Activated naive CD4-positive, alpha-beta T cell treated with anti-CD3 and anti-CD28 coated beads, Interleukin-2, amount 50 U/mL, for 72 hours (primary cell): ENCODE measurements around the gene CYFIP1. TPM values are rescaled to one million over a fixed set of nuclear protein-coding genes. Genes with fewer than 3 reads are reported as not detected.

Source experiments
- ATAC-seq, 2 donors: fragments of 150-1000 bp; cut with Tn5 transposase; 2 replicates each; pipeline ENCODE4 v1.10.0; 2021; ENCODE audit warnings: mild to moderate bottlenecking in 2 of 2, moderate library complexity in 2 of 2
- DNase-seq, 2 donors: peaks; one replicate each; pipeline ENCODE4 v3.0.0; 2021 to 2022; ENCODE audit warnings: low spot score in 2 of 2
- H3K27ac Mint-ChIP-seq, 2 donors: one replicate each; pipeline ENCODE4 v1.8.0; 2022; ENCODE audit warnings: mild to moderate bottlenecking in 2 of 2, mixed read lengths in 2 of 2
- H3K36me3 Mint-ChIP-seq, 2 donors: one replicate each; pipeline ENCODE4 v1.8.0; 2022; ENCODE audit warnings: mixed read lengths in 2 of 2
- H3K9me3 Mint-ChIP-seq, 2 donors: one replicate each; pipeline ENCODE4 v1.8.0; 2022; ENCODE audit warnings: mixed read lengths in 2 of 2
- total RNA-seq, 2 donors: library from RNA; stranded (reverse); gene quantifications; one replicate each; pipeline ENCODE4 v1.2.3, GENCODE V29; 2022

CYFIP1 gene
- total RNA-seq, 2 donors from 2014 or later, result 19.2 to 40.6 TPM

DNA sequence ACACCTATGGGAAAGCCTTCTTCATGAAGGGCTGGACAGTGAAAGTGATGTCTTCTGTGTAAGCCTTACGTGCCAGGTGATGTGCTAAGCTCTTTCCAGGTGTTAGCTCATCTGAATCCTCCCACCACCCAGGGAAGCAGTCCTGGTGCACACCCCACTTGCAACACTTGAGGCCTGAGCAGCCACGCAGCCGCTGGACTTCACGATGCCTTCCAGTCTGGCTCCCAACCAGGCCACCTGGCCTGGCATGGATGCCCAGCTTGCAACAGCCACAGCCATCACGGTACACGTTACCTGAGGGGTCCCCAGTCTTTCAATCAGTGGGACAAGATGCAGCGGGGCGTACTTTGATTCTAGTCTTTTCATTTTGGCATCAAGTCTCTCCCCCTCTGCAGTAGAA, 105.9 kb downstream of the CYFIP1 start:
- H3K27ac Mint-ChIP-seq, result no peak overlapping the region
- no peaks in the 10 kb centered on the region for H3K9me3 Mint-ChIP-seq
- DNase-seq (no peak), ATAC-seq (no peak)
- peaks cover 2 to 16% of the 10 kb centered on the region in 2 donors for H3K36me3 Mint-ChIP-seq

GRCh38 chr15:22873841-22874240, 106.3 kb downstream of the CYFIP1 start:
- peaks cover 6 to 18% of the 10 kb centered on the region in 2 donors for H3K36me3 Mint-ChIP-seq
- H3K9me3 Mint-ChIP-seq, result no peaks in the 10 kb centered on the region
- DNase-seq, result no peak
- peak overlapping the region in 1 of 2 donors; percentile 22 for H3K27ac Mint-ChIP-seq
- ATAC-seq, result no peak

- no peak for DNase-seq
- ATAC-seq, result no peak
- Mint-ChIP-seq H3K36me3 (peaks cover 9 to 15% of the 10 kb centered on the region in 2 donors), H3K27ac (peak overlapping the region; percentile 19 to 22), H3K9me3 (no peaks in the 10 kb centered on the region)
These were observed 107.0 kb downstream of the CYFIP1 start for GRCh38 chr15:22872936-22873701.

- ATAC-seq (no peak), DNase-seq (no peak)
- H3K27ac Mint-ChIP-seq, result no peak overlapping the region
- H3K9me3 Mint-ChIP-seq, result no peaks in the 10 kb centered on the region
- peaks cover 4 to 9% of the 10 kb centered on the region in 2 donors for H3K36me3 Mint-ChIP-seq
These were observed 108.6 kb downstream of the CYFIP1 start for GRCh38 chr15:22871481-22872086.

- Mint-ChIP-seq H3K36me3 (peaks cover 4 to 14% of the 10 kb centered on the region in 2 donors), H3K27ac (no peak overlapping the region), H3K9me3 (no peaks in the 10 kb centered on the region)
- DNase-seq (no peak), ATAC-seq (no peak)
These were observed 109.3 kb downstream of the CYFIP1 start for GRCh38 chr15:22870865-22871264.

GRCh38 chr15:22869856-22870255, 110.3 kb downstream of the CYFIP1 start:
- Mint-ChIP-seq H3K36me3 (peaks cover 4 to 20% of the 10 kb centered on the region in 2 donors), H3K27ac (no peak overlapping the region), H3K9me3 (no peaks in the 10 kb centered on the region)
- DNase-seq (no peak), ATAC-seq (no peak)

DNA sequence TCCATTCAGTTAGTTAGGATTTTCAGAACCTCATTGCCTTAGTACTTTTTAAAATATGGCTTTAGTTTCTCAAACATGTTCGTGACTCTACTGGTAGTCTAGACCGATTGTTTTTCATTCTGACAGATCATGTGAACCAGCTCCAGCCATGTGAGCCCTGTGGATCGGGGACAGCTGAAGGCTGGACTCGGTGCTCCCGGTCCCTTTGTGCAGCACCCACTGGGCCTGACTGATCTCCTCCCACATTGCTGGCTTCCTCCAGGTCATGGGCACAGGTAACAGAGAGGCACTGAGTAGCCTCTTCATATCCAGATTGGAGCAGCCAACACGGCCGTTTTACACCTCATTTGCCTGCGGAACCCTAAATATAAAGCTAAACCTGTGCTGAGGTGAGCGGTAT, 111.2 kb downstream of the CYFIP1 start:
- H3K9me3 Mint-ChIP-seq, result no peaks in the 10 kb centered on the region
- ATAC-seq (no peak), DNase-seq (no peak)
- no peak overlapping the region for H3K27ac Mint-ChIP-seq
- peaks cover 4 to 27% of the 10 kb centered on the region in 2 donors for H3K36me3 Mint-ChIP-seq

- Mint-ChIP-seq H3K36me3 (peaks cover 8 to 31% of the 10 kb centered on the region in 2 donors), H3K27ac (no peak overlapping the region), H3K9me3 (no peaks in the 10 kb centered on the region)
- ATAC-seq (no peak), DNase-seq (no peak)
These were observed 111.7 kb downstream of the CYFIP1 start for GRCh38 chr15:22868495-22868894.

DNA sequence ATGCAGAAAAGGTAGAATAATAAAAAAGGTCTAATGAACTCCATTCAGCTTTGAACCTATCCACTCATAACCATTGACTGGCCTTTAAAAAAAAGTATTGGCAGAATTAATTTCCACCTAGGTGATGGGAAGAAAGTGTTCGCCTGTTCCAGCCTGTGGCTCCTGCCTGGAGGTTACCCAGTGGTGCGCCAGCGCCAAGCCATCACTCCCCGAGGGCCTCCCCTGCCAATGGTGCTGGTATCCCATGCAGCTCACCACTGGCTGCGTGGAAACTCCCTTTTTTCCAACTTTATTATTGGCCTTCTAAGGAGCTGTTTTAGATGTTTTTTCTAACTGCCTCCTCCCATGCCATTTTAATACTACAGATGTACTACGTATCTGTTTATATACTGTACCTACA, 112.3 kb downstream of the CYFIP1 start:
- Mint-ChIP-seq H3K27ac (peak overlapping the region in 1 of 2 donors; percentile 69), H3K36me3 (peaks cover 10 to 35% of the 10 kb centered on the region in 2 donors), H3K9me3 (no peaks in the 10 kb centered on the region)
- DNase-seq (no peak), ATAC-seq (no peak)

GRCh38 chr15:22866079-22866478, 114.1 kb downstream of the CYFIP1 start:
- peaks cover 10 to 50% of the 10 kb centered on the region in 2 donors for H3K36me3 Mint-ChIP-seq
- ATAC-seq, result no peak
- no peak for DNase-seq
- peak overlapping the region in 1 of 2 donors; percentile 12 for H3K27ac Mint-ChIP-seq
- H3K9me3 Mint-ChIP-seq, result no peaks in the 10 kb centered on the region

DNA sequence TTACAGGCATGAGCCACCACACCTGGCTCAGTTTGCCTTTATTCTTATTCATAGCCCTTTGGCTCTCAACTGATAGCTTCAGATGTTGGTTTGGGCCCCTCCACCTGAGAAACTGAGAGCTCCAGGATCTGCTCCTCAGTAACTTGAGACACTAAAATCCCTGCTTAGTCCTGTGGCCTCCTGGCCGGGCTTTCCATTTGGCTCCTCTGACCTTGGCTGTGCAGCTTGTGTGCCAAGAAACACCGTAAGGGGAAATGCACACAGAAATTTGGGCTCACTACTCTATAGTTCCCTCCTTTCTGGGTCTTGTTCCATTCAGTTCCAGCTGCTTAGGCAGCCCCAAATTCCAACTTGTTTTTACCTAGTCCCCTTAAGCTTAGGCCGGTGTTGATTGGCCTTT, 116.8 kb downstream of the CYFIP1 start:
- H3K36me3 Mint-ChIP-seq, result peaks cover 7 to 49% of the 10 kb centered on the region in 2 donors
- H3K27ac Mint-ChIP-seq, result peak overlapping the region; percentile 61 to 68
- DNase-seq, result no peak
- no peak for ATAC-seq
- H3K9me3 Mint-ChIP-seq, result no peaks in the 10 kb centered on the region

DNA sequence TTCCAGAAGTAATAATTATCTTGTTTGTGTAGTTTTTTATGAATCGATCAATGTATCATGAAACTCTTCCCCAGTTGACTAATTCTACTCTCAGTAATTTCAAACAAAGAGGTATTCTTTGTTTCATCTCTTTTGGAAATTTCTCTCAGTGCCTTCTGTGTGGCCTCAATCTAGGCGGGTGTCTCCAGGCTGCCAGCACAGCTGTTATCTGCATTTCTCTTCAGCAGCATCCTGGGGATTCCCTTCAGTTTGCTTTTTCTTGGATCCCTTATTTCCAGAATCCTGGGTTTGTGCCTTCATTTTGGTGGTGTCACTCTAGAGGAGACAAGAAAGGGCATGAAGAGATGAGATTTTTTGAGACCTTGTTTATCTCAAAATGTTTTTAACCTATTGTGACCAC, 119.0 kb downstream of the CYFIP1 start:
- ATAC-seq (no peak), DNase-seq (no peak)
- H3K36me3 Mint-ChIP-seq, result peaks cover 7 to 48% of the 10 kb centered on the region in 2 donors
- H3K27ac Mint-ChIP-seq, result no peak overlapping the region
- H3K9me3 Mint-ChIP-seq, result no peaks in the 10 kb centered on the region

DNA sequence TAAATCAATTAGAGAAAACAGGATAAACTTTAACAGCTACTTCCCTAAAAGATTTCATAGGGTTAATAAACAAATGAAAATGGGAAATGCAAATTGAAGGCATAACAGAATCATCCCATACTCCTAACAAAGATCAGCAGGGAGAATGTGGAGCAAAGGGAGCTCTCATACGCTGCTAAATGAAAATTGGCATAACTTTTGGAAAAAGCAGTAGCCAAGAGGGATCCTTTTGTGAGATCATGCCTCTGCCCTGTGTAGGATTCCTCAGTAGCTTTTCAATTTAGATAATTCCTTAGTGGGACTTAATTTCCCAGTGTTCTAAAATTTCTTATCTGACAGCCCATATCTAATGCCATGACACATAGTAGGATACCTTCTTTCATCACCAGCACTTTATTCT, 123.5 kb downstream of the CYFIP1 start:
- ATAC-seq, result no peak

DNA sequence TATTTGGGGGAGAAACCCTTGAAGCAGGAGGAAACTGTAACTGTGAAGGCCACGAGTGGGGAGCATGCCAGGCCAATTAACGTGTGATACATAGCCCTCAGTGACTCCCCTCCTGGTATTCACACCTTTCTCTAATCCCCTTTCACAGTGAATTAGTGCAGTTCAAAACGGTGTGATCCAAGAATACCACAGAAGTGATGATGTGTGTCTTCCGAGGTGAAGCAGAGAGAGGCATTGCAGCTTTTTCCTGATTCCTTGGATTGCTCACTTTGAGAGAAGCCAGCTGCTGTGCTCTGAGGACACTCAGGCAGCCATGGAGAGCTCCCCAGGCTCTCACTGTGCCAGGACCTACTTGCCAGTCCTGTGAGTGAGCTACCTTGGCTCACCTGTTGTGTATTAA, 124.4 kb downstream of the CYFIP1 start:
- H3K36me3 Mint-ChIP-seq, result peaks cover 5 to 22% of the 10 kb centered on the region in 2 donors
- DNase-seq, result no peak
- H3K9me3 Mint-ChIP-seq, result no peaks in the 10 kb centered on the region
- no peak for ATAC-seq
- peak overlapping the region; percentile 4 to 6 for H3K27ac Mint-ChIP-seq

More for the DNA sequence above, 123.5 kb downstream of the CYFIP1 start:
- H3K9me3 Mint-ChIP-seq, result no peaks in the 10 kb centered on the region
- no peak for DNase-seq
- no peak overlapping the region for H3K27ac Mint-ChIP-seq
- peaks cover 3 to 29% of the 10 kb centered on the region in 2 donors for H3K36me3 Mint-ChIP-seq

DNA sequence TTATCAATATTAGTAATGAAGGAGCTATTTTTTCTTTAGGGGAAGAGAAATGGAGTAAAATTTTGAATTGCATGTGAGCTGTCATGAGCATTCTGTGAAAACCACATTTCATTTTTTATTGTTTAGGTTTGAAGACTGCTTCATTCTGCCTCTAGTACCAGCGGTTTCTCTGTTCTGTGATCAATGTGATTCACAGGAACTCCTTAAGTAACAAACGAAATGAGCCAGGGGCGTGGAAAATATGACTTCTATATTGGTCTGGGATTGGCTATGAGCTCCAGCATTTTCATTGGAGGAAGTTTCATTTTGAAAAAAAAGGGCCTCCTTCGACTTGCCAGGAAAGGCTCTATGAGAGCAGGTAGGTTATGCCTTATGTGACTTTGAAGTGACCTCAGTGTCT, 128.7 kb downstream of the CYFIP1 start:
- peak in 1 of 2 donors; percentile 47 for ATAC-seq
- Mint-ChIP-seq H3K27ac (no peak overlapping the region), H3K36me3 (peaks cover 5 to 17% of the 10 kb centered on the region in 2 donors), H3K9me3 (no peaks in the 10 kb centered on the region)
- no peak for DNase-seq

DNA sequence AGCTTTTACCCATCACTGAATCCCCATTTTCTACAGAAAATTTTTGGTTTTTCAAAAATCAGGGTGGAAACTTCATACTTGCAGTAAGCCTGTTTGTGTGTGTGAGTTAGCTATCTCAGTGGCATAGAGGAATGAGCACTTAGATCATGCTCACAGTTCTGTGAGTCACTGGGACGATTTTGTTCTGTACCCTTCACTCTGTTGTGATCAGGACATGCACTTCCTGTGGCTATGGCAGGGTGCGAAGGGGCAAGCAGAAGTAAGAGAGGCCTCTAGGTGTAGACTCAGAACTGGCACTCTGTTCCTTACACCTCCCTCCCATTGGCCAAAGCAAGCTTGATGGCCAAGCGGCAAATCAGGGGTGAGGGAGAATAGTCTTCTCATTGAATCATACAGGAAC, 130.1 kb downstream of the CYFIP1 start:
- no peaks in the 10 kb centered on the region for H3K9me3 Mint-ChIP-seq
- DNase-seq (no peak), ATAC-seq (peak; percentile 51 to 89)
- H3K36me3 Mint-ChIP-seq, result peaks cover 5 to 17% of the 10 kb centered on the region in 2 donors
- H3K27ac Mint-ChIP-seq, result peak overlapping the region; percentile 29 to 48

GRCh38 chr15:22846073-22846472, 134.1 kb downstream of the CYFIP1 start:
- no peaks in the 10 kb centered on the region for H3K9me3 Mint-ChIP-seq
- no peak for ATAC-seq
- no peak for DNase-seq
- no peak overlapping the region for H3K27ac Mint-ChIP-seq
- peaks cover 10 to 16% of the 10 kb centered on the region in 2 donors for H3K36me3 Mint-ChIP-seq
